GM18511 (cell line): ENCODE data around the gene ADCK1.
"Not testable (repeated sequence)": the region's sequence is repeated elsewhere in the genome, so short reads cannot be mapped to it uniquely, and the experiment has no call there.

Source experiments
- ATAC-seq: cut with Tn5 transposase; IDR thresholded peaks from one replicate; pipeline ENCODE4 v1.9.1; 2021; ENCODE audit warnings: mild to moderate bottlenecking, moderate library complexity; ENCODE audit not compliant: unreplicated experiment

ADCK1 gene

GRCh38 chr14:77808250-77808649 is 8.3 kb downstream of the ADCK1 start:
- ATAC-seq: no peak

GRCh38 chr14:77809011-77809410 is 9.1 kb downstream of the ADCK1 start:
- no peak for ATAC-seq

DNA sequence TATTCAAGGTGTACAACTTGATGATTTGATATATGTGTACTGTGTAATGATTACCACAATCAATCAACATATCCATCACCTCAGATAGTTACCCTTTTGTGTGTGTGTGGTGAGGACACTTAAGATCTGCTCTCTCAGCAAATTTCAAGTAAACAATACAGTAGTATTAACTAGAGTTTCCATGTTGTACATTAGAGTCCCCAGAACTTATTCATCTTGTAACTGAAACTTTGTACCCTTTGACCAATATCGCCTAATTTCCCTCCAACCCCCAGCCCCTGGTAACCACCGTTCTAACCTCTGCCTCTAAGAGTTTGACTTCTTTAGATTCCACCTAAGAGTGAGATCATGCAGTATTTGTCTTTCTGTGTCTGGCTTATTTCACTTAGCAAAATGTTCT is 12.1 kb downstream of the ADCK1 start:
- ATAC-seq: peak; percentile 87

DNA sequence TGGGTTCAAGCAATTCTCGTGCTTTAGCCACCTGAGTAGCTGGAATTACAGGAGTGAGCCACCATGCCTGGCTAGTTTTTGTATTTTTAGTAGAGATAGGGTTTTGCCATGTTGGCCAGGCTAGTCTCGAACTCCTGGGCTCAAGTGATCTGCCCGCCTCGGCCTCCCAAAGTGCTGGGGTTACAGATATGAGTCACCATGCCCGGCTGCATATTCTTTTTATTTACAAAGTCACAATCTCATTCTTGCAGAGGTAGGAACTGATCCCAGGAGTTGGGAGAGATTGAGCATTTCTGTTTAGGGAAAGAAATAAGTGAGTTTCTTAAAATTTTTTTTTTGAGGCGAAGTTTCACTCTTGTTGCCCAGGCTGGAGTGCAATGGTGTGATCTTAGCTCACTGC is 12.8 kb downstream of the ADCK1 start:
- ATAC-seq: not testable (repeated sequence)

DNA sequence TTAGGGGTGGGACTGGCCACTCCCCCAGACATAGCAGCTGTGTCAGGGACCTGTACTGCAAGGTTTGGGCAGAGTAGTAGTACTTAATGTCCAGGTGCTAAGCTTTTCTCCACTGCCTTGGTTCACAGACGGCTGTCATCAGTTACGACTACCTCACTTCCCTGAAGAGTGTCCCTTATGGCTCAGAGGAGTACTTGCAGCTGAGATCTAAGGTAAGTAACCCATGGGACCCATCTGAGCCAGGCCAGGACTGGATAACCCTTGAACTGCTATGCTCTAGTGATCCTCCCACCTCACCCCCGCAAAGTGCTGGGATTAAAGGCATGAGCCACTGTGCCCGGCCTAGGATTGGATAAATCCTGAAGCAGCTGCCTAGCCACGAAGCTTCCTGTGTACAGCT is 22.4 kb downstream of the ADCK1 start:
- no peak for ATAC-seq

DNA sequence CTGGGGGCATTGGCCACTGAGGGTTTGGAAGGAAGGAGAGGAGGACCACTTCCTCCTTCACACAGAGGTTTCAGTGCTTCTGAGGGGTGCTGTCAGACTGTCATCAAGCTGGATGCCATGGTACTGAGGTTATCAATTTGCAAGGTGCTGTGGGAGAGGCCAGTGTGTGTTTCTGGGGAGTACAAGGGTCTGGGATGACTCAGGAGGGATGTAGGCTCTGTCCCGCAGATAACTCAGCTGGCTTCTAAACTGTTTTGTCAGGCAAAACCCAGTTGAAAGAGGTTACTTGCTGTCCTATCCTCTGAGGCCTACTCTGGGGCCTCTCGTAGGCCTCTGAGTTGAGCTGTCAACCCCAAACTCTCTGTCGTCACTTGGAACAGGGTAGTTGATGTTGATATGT is 22.8 kb downstream of the ADCK1 start:
- no peak for ATAC-seq

GRCh38 chr14:77823378-77823777 is 23.5 kb downstream of the ADCK1 start:
- no peak for ATAC-seq

- no peak for ATAC-seq
These were observed 26.1 kb downstream of the ADCK1 start for GRCh38 chr14:77825895-77826519.

- ATAC-seq: no peak
These were observed 30.8 kb downstream of the ADCK1 start for GRCh38 chr14:77830692-77831091.

- ATAC-seq: no peak
These were observed 32.4 kb downstream of the ADCK1 start for GRCh38 chr14:77832297-77832696.

DNA sequence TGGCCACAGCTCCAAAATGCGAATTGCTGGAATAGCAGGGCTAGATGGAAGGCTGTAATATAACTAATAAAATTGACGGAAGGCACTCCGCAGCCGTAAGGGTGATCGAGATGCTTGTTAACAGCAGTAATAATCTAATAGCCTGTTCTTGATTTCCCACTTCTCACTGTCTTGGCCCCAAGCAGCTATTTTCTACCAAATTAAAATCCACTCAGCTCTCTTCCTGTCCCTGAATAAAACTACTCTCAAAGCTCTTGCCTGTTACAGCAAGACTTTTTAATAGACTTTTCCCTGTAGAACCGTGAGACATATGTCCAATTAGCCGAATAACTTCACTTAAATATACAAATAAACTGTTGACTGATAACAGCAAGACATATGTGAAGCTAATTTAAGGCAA is 38.0 kb downstream of the ADCK1 start:
- no peak for ATAC-seq

GRCh38 chr14:77838831-77839511 is 39.1 kb downstream of the ADCK1 start:
- no peak for ATAC-seq

GRCh38 chr14:77843195-77843594 is 43.3 kb downstream of the ADCK1 start:
- ATAC-seq: no peak

- no peak for ATAC-seq
These were observed 43.7 kb downstream of the ADCK1 start for GRCh38 chr14:77843651-77844050.

DNA sequence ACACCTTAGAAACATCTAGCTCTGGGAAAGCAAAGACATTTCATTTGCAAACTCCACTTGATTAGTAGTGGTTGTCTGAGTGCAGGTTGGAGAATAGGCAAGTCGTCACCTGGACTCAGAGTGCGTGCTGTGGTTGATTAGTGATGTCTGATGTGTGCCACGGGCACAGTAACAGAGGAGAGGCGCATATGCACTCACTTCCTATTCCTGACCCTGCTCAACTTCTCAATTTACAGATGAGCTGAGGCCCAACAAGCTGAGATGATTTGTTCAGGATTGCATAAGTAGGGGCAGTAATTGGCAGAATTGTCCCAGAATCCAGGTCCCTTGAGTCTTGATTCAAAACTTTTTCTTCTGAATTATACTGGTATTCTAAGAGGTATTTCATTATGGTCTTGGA is 44.9 kb downstream of the ADCK1 start:
- no peak for ATAC-seq

DNA sequence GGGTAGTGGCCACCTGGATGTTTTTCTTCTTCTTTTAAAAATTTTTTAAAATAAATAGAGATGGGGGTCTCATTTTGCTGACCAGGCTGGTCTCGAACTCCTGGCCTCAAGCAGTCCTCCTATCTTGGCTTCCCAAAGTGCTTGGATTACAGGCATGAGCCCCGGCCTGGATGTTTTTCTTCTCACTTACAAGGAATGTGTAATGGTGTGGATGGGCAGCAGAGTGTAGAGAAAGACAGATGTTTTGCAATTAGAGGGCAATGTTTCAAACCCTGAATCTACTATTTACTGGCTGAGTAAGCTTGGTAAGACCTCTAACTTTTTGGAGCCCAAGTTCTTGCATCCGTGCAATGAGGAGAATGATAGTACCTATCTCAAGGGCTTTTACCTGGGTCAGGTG is 48.1 kb downstream of the ADCK1 start:
- no peak for ATAC-seq

DNA sequence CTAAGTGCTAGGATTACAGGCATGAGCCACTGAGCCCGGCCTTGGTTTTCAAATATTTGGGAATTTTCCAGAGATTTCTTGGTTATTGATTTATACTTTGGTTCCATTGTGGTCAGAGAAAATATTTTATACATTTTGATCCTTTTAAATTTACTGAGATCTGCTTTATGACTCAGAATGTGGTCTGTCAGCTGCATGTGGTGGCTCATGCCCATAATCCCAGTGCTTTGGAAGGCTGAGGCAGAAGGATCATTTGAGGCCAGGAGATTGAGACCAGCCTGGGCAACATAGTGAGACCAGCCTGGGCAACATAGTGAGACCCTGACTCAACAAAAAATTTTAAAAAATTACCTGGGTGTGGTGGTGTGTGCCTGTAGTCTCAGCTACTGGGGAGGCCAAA is 49.8 kb downstream of the ADCK1 start:
- ATAC-seq: no peak

DNA sequence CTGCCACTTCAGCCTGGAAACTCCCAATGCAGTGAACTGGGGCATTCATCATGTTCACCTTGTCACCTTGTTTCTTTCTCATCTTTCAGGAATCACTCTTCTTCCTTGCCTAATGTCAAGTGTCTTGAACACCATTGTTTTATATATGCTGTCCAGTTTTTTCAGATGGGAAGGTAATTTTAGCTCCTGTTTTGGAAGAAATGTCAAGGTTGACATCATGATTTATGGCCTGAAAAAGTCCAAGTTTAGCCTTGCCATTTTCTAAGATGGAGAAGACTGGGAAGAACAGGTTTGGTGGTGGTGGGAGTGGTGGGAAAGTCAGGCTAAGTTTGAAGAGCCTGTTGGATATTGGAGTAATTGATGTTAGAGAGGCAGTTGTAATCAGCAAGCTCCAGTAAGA is 54.0 kb downstream of the ADCK1 start:
- no peak for ATAC-seq

GRCh38 chr14:77856941-77857340 is 57.0 kb downstream of the ADCK1 start:
- ATAC-seq: no peak

DNA sequence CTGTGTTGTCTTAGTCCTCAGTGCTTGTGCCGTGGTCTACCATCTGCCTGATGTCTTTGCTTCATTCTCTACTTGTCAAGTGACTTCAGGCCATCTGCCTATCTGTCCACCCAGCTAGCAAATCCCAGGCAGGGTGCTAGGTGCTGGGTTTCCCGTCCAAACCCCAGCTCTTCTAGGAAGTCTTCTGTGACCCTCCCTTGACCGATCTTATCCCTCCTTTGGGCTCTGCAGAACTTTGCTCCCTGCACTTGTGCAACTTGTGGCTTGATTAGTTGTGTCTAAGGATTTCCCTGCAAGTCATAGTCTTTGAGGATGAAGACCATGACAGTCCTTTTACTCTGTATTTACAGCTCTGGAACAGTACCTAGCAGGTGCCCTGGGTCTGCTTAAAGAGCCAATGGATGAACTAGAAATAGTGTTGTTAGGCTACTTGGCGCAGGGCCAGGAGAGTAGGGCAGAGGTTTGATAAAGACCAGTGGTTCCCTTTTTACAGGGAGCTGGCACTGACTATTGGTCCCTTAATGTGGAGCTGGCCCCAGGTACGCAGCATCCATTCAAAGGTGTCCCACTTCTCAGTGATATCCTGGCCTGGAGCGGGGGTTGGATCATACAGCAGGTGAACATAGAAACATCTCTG is 60.1 kb downstream of the ADCK1 start:
- ATAC-seq: no peak

- no peak for ATAC-seq
These were observed 61.3 kb downstream of the ADCK1 start for GRCh38 chr14:77861201-77861600.

DNA sequence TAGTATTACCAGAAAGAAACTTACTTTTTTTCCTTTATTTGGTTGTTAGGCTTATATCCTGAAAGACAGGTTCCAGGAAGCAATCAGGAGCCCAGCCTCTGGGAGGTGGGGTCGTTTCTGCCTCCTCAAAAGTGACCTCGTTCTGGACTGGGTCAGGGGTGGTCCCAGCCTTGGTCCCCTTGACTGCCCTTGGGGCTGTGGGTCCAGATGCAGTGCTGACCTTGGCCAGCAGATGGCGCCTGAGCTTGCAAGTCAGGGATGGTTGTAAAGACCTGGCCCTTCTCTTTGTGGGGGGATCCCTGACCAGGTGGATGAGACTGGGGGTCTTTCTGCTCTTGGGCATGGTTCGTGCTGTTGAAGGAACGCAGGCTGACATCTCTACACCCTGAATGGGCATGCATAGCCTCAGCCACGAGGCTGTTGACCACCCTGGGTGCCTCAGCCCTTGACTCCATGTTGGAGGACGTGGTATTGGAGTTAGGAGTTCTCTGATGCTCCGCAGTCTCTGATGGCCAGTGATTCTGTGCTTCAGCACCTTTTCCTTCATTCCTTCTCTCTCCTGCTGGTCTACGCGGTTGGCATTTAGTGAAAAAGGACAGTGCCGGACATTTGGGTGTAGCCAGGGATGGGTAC is 62.4 kb downstream of the ADCK1 start:
- ATAC-seq: peak; percentile 77
